HG03139 (cell line): ENCODE results near the gene DDIT4.
"Not testable (repeated sequence)": the region's sequence is repeated elsewhere in the genome, so short reads cannot be mapped to it uniquely, and the experiment has no call there.

Source experiments
- ATAC-seq: cut with Tn5 transposase; IDR thresholded peaks from one replicate; pipeline ENCODE4 v1.9.1; 2021; ENCODE audit not compliant: unreplicated experiment

The DDIT4 gene

GRCh38 chr10:72292223-72292691 lies 18.5 kb downstream of the DDIT4 start:
- no peak for ATAC-seq

DNA sequence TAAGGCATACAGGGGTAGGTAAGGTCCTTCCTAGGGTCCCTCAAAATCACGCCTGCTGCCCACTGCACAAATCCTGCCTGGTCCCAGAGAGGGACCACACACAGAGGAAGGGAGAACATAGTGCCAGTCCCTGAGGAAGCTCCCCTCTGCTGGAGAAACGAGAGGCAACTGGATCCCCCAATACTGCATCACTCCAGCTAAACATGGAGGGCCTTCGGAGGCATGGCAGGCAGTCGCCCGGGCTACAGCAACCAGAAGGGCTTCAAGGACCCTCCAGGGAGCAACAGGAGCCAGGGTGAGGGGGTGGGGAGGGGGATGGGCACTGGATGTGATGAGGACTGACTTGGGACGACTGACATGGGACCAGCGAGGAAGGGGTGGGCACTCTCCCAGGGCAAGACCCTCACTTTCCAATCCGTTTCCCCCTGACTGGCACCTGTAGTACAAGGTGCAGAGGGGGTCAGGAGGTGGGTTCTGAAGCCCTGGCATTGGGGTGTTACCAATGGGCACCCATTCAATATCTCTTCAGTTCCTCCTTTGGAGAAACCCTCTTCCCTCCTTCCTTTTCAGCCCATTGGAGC lies 21.7 kb downstream of the DDIT4 start:
- no peak for ATAC-seq

- ATAC-seq = not testable (repeated sequence)
Measured at GRCh38 chr10:72296829-72297280, 23.1 kb downstream of the DDIT4 start.

- peak; percentile 46 for ATAC-seq
Measured at GRCh38 chr10:72297281-72297804, 23.6 kb downstream of the DDIT4 start.

GRCh38 chr10:72297805-72298591 lies 24.3 kb downstream of the DDIT4 start:
- ATAC-seq = peak; percentile 71

GRCh38 chr10:72298592-72299519 lies 25.1 kb downstream of the DDIT4 start:
- ATAC-seq = no peak

- ATAC-seq = no peak
Measured at GRCh38 chr10:72303424-72304128, 29.9 kb downstream of the DDIT4 start.

GRCh38 chr10:72306215-72306760 lies 32.6 kb downstream of the DDIT4 start:
- no peak for ATAC-seq

- not testable (repeated sequence) for ATAC-seq
Measured at GRCh38 chr10:72307711-72308110, 34.0 kb downstream of the DDIT4 start.

GRCh38 chr10:72308320-72308987 lies 34.7 kb downstream of the DDIT4 start:
- no peak for ATAC-seq

- no peak for ATAC-seq
Measured at GRCh38 chr10:72309290-72310240, 35.8 kb downstream of the DDIT4 start.

DNA sequence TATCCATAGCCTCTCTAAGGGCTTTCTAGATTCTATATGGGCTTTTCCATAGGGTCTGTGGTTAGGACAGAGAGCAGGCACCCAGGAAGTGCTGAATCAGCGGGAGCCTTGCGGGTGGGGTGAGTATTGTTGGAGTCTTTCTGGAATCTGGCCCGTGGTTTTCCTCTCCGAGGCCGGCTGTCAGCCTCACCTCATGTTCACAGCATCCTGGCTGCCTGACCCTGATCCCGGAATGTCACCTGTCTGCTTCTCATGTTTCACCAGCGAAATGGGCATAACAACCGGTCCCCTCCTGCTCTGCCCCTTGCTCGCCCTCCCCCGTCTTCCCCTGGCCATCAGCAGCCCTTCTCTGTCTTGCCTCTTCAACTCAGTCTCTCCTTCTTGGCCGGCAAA lies 36.5 kb downstream of the DDIT4 start:
- ATAC-seq = no peak

DNA sequence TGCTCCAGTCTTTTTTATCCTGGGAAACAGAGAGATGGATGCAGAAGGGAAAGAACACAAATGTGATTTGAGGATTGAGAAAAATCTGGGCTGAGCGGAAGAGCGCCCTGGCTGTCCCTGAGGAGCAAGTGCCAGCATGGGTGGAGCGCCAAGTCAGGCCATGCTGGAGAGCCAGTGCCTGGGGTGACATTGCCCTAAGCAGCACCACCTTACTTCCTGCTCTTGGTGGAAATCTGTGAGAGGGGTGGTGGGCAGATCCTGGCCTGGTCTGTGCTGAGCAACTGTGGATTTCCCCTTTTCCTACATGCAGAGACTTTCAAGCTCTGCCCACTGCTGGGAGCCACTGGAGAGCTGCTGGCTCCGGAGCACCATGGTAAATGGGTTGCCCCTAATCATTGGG lies 36.9 kb downstream of the DDIT4 start:
- ATAC-seq = no peak

DNA sequence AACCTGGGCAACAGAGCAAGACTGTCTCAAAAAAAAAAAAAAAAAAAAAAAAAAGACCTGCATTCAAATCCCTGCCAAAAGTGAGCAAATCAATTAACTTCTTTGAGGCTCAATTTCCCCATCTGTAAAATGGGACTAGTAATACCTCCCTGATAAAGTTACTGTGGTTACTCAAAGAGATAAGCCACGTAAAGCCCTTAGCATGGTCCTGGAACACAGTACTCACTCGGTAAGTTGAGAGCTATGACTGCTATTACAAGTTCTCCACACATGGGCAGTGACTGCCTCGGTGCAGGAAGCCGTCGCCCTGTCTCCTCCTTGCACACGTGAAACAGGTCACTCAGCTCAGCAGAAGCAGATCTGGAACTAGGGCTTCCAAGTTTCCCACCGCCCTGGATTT lies 37.9 kb downstream of the DDIT4 start:
- ATAC-seq = no peak

DNA sequence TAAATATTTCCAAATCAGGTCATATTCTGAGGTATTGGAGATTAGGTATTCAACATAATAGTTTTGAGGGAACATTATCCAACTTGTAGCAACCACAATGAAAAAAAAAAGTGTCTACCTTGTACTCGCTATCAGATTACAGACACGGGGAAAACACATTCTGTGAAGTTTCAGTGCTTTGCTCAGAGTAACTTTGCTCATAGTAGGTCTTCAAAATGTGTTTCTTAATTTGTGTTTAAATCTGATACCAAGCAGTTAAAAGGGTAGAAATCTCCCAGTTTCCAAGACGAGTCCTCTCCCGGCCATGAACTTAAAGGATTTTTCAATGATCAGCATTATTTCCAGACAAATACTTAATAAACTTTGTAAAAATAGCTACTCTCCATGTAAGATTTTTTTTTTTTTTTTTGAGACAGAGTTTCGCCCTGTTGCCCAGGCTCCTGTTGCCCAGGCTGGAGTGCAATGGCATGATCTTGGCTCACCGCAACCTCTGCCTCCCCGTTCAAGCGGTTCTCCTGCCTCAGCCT lies 39.2 kb downstream of the DDIT4 start:
- no peak for ATAC-seq

- ATAC-seq = no peak
Measured at GRCh38 chr10:72314263-72314662, 40.5 kb downstream of the DDIT4 start.

DNA sequence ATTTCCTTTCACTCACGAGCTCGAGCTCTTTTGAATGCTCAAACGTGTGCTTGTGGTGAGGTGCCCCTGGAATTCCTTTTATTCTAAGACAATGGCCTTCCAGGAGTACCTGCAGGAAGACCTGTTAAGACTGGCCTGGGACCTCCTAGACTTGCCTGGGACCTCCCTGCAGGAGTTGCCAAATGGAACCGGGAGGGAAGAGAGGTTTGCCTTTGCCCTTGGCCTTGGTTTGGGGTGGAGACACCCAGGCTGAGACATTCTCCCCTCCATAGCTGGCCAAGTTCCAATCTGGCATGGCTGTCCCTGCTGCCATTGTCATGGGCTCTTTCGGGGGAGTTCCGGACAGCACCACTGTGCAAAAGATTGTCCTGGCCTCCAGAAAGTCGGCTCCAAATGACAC lies 41.3 kb downstream of the DDIT4 start:
- ATAC-seq = no peak

DNA sequence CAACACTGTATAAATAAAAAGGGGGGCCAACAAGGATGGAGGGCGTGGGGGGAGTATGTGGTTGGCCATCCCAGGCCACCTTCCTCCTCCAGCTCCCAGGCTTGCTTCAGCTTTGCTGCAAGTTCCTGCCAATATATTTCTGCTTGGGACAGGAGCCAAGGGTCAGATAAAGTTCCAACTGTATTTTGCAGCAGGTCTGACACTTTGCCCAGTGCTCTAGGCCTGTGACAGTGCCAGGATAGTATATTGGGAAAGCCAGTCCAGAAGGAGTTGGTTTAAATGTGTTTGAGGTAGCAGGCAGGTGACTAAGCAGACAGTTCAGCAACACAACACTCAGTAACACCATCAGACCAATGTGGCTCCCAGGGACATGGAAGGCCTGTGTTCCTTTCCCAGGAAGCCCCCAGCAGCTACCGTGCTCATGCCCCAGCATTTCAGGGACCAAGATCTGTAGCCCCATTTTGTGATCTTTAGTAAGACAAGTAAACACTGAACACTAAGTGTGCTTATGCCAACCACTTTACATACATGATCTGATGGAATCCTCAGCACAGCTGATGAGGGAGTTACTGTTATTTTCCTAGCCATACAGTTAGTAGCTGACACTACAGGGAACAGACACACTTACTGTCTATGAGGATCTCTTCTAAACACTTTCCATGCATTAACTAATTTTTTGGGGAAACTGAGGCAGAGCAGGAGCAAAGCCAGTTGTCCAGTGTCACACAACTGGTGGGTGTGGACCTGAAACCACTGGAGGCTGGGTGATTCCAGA lies 42.1 kb downstream of the DDIT4 start:
- ATAC-seq = no peak
